ENCODE results near the gene RETREG1.

The RETREG1 gene

DNA sequence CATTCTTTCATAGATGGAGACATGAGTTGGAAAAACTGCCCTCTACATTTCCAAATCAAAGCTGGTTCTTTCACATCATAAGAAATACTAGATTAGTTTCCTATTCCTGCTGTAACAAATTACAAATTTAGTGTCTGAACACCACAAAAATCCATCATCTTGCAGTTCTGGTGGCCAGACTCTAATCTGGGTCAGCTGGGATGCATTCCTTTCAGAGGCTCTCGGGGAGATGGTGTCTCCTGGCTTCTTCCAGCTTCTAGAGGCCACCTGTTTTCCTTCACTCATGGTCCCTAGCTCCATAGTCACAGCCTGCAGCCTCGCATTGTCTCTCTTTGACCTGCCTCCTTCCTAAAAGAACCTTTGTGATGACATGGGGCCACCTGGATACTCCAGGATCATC is 65.2 kb downstream of the RETREG1 start:
- TF ChIP-seq EZH2phosphoT487 (IDR thresholded peaks at IDR 0.05; ENCODE audit: borderline replicate concordance), result no peak
- TF ChIP-seq, protein P1, sequence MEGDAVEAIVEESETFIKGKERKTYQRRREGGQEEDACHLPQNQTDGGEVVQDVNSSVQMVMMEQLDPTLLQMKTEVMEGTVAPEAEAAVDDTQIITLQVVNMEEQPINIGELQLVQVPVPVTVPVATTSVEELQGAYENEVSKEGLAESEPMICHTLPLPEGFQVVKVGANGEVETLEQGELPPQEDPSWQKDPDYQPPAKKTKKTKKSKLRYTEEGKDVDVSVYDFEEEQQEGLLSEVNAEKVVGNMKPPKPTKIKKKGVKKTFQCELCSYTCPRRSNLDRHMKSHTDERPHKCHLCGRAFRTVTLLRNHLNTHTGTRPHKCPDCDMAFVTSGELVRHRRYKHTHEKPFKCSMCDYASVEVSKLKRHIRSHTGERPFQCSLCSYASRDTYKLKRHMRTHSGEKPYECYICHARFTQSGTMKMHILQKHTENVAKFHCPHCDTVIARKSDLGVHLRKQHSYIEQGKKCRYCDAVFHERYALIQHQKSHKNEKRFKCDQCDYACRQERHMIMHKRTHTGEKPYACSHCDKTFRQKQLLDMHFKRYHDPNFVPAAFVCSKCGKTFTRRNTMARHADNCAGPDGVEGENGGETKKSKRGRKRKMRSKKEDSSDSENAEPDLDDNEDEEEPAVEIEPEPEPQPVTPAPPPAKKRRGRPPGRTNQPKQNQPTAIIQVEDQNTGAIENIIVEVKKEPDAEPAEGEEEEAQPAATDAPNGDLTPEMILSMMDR (conservative IDR thresholded peaks at IDR 0.05; ENCODE audit: low read length), result no peak

GRCh38 chr5:16550316-16550952 is 66.4 kb downstream of the RETREG1 start:
- Histone ChIP-seq H3F3A (ENCODE audit: low read depth) (no peaks in the 10 kb centered on the region), H3K4me2 (ENCODE audit: low read depth, low read length, poor library complexity, severe bottlenecking) (no peak overlapping the region), H3K9ac (ENCODE audit: low read depth, low read length, poor library complexity, severe bottlenecking) (no peak overlapping the region), H3K27me3 (ENCODE audit: insufficient read depth, low read length, poor library complexity, severe bottlenecking) (no peaks in the 10 kb centered on the region), H3K9me3 (ENCODE audit: insufficient read depth, low read depth, low read length) (no peaks in the 10 kb centered on the region), H3K79me2 (ENCODE audit: insufficient read depth, low read length) (no peaks in the 10 kb centered on the region), H3K36me3 (ENCODE audit: insufficient read depth, low read length) (no peaks in the 10 kb centered on the region), H3K4me1 (ENCODE audit: insufficient read depth, low read length, poor library complexity, severe bottlenecking) (no peaks in the 10 kb centered on the region), H3K9me2 (replicated peaks; ENCODE audit: low read depth, low read length) (no peaks in the 10 kb centered on the region), H3K4me3 (ENCODE audit: low read length, poor library complexity, severe bottlenecking) (no peak overlapping the region), H4K20me1 (ENCODE audit: insufficient read depth, low read length, poor library complexity, severe bottlenecking) (no peaks in the 10 kb centered on the region), H2AFZ (ENCODE audit: low read length) (no peak overlapping the region)
- TF ChIP-seq EZH2phosphoT487 (IDR thresholded peaks at IDR 0.05; ENCODE audit: borderline replicate concordance), result no peak
- TF ChIP-seq, protein P1 (conservative IDR thresholded peaks at IDR 0.05; ENCODE audit: low read length), result peak; percentile 88

More for the DNA sequence above, 65.2 kb downstream of the RETREG1 start:
- Histone ChIP-seq H3K79me2 (ENCODE audit: insufficient read depth, low read length) (no peaks in the 10 kb centered on the region), H2AFZ (ENCODE audit: low read length) (no peak overlapping the region), H3K9ac (ENCODE audit: low read depth, low read length, poor library complexity, severe bottlenecking) (no peak overlapping the region), H3K36me3 (ENCODE audit: insufficient read depth, low read length) (no peaks in the 10 kb centered on the region), H3K4me3 (ENCODE audit: low read length, poor library complexity, severe bottlenecking) (no peak overlapping the region), H3K27me3 (ENCODE audit: insufficient read depth, low read length, poor library complexity, severe bottlenecking) (no peaks in the 10 kb centered on the region), H4K20me1 (ENCODE audit: insufficient read depth, low read length, poor library complexity, severe bottlenecking) (no peaks in the 10 kb centered on the region), H3K4me1 (ENCODE audit: insufficient read depth, low read length, poor library complexity, severe bottlenecking) (no peaks in the 10 kb centered on the region), H3K4me2 (ENCODE audit: low read depth, low read length, poor library complexity, severe bottlenecking) (no peak overlapping the region), H3F3A (ENCODE audit: low read depth) (no peaks in the 10 kb centered on the region), H3K9me3 (ENCODE audit: insufficient read depth, low read depth, low read length) (no peaks in the 10 kb centered on the region), H3K9me2 (replicated peaks; ENCODE audit: low read depth, low read length) (no peaks in the 10 kb centered on the region)

- Histone ChIP-seq H3K4me3 (ENCODE audit: low read length, poor library complexity, severe bottlenecking) (no peak overlapping the region), H3K79me2 (ENCODE audit: insufficient read depth, low read length) (no peaks in the 10 kb centered on the region), H3K9me2 (replicated peaks; ENCODE audit: low read depth, low read length) (no peaks in the 10 kb centered on the region), H3K36me3 (ENCODE audit: insufficient read depth, low read length) (no peaks in the 10 kb centered on the region), H4K20me1 (ENCODE audit: insufficient read depth, low read length, poor library complexity, severe bottlenecking) (no peaks in the 10 kb centered on the region), H3K9me3 (ENCODE audit: insufficient read depth, low read depth, low read length) (no peaks in the 10 kb centered on the region), H3K4me2 (ENCODE audit: low read depth, low read length, poor library complexity, severe bottlenecking) (no peak overlapping the region), H3F3A (ENCODE audit: low read depth) (no peaks in the 10 kb centered on the region), H3K9ac (ENCODE audit: low read depth, low read length, poor library complexity, severe bottlenecking) (no peak overlapping the region), H3K4me1 (ENCODE audit: insufficient read depth, low read length, poor library complexity, severe bottlenecking) (no peaks in the 10 kb centered on the region), H3K27me3 (ENCODE audit: insufficient read depth, low read length, poor library complexity, severe bottlenecking) (no peaks in the 10 kb centered on the region), H2AFZ (ENCODE audit: low read length) (no peak overlapping the region)
- TF ChIP-seq EZH2phosphoT487 (IDR thresholded peaks at IDR 0.05; ENCODE audit: borderline replicate concordance), result no peak
- TF ChIP-seq, protein P1 (conservative IDR thresholded peaks at IDR 0.05; ENCODE audit: low read length), result no peak
Observed at GRCh38 chr5:16549491-16550206, 67.1 kb downstream of the RETREG1 start.
